Measurements from ENCODE around the gene SYT9.

- TF ChIP-seq YY1 (IDR thresholded peaks at IDR 0.05; ENCODE audit: low read depth) (no peak), CTCF (IDR thresholded peaks at IDR 0.05) (no peak)
Observed at GRCh38 chr11:7413961-7414915, 162.5 kb downstream of the SYT9 start.
